ENCODE data around the gene KCNJ10.
A peak's percentile ranks its signal among the peaks of the same experiment; 100 is the strongest.
"Not testable (repeated sequence)": the region's sequence is repeated elsewhere in the genome, so short reads cannot be mapped to it uniquely, and the experiment has no call there.

Gene KCNJ10

DNA sequence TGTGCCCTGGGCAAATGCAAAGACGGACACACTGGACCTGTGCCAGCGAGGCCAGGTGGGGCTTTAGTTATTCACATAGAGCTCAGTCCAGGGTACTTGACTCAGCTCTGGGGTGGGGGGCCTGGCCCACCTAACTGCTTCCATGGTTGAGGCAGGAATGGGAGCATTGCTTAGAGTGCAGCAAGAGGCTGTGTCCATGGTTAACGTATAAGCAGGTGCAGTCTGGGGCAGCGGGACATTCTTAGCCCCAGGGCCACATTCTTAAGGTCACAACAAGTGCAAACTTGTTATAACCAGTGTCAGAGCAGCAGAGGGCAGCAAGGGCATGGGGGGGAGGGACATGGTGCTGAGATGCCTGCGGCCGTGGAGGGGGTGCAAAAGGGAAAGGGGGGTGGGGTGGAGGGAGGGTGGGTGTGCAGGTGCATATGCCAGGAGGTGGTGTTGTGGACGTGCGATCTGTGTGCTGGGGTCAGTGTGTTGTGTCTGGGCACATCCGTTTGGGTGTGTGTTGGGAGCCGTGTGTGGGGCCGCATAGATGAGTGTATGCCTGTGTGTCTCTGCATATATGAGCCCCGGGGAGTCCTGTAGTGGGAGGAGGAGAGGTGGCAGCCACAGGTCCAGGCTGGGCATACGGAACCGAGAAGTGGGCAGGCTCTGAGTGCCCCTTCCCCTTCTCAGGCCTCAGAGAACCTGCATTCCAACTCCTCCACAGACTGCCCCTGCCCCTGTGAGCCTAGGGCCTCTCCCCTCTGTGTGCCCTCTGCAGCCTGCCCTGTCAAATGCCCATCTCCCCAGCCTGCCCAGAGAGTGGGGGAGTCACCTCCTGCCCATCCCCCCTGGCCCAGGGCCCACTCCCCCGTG lies 8.4 kb downstream of the KCNJ10 start:
- DNase-seq (ENCODE audit: low read depth in 2 of 2): no peak

GRCh38 chr1:160058087-160058486 lies 11.9 kb downstream of the KCNJ10 start:
- no peak for DNase-seq (ENCODE audit: low read depth in 2 of 2)

DNA sequence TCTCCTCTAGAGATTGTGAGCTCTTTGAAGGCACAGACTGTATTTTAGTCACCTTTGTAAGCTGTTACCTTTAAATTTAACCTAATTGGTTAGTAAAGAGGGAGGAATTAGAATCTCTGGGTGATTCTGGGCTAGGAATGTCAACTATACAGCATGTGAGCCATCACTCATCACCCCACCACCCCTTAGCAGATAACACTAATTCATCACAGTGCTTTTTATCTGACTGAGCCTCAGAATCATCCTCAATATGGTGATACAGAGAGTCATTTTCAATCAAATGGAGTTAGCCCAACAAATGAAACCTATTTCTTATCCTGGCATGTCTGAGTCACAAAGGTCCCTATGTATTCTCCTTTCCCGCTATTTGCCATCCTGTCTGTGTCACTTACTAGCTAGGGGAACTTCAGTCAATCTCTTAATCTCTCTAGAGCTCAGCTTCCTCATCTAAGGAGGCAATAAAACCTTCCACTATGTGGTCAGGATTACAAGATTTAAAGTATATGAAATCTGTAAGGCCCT lies 13.3 kb downstream of the KCNJ10 start:
- DNase-seq (ENCODE audit: low read depth in 2 of 2): no peak

DNA sequence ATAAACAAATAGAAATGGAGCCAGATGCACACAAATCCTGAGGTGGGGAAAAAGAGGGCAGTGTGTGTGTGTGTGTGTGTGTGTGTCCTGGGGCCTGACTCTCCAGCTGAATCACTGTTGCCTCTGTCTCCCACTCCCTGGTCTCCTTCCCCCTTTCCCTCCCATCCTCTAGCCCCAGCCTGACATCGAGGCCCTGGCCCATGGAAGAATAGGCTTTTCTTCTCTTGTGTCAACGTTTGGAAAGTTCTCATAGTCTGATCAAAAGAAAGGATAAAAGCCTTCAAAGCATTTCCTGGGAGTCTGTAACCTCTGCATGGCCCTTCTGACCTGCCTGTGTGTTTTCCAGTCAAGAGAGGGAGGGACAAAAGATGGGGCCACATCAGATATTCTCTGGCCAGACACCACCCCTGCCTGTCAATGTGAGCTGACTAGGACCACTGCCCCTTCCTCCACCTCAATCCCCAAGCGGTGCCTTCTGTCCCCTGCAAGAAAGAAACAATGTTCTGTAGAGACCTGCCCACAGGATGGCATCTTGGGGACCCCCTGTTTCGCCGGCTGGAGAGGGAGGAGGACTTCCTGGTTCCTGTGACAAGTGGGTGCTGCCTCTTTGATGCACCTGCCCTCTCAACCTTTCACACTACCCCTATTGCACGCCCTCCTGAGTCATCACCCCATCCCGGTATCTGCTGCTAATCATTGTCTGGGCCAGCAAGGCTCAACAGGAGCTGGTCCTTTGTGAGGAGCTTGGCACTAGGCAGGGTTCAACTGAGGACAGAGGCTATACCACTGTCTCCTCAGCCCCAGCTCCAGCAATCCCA lies 16.2 kb downstream of the KCNJ10 start:
- no peak for DNase-seq (ENCODE audit: low read depth in 2 of 2)

GRCh38 chr1:160052936-160053335 lies 17.0 kb downstream of the KCNJ10 start:
- DNase-seq (ENCODE audit: low read depth in 2 of 2): no peak

DNA sequence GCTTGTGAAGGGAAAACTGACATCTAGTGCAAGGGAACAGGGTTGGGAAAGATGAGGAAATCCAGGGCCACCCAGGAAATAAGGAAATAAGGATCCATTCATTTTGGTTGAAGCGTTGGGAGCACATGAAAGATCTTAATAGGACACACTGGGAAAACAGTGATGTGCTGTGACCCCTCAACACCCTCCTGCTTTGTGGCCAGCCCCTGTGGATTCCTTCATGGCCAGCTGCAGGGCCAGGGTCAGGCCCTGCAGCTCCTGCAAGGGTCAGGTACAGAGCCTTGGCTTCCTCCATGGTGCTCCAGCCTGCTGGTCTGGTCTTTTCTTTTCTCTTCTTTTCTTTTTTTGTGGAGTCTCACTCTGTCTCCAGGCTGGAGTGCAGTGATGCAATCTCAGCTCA lies 19.3 kb downstream of the KCNJ10 start:
- DNase-seq (ENCODE audit: low read depth in 2 of 2): no peak

GRCh38 chr1:160050182-160050581 lies 19.8 kb downstream of the KCNJ10 start:
- not testable (repeated sequence) for DNase-seq (ENCODE audit: low read depth in 2 of 2)

GRCh38 chr1:160049101-160049500 lies 20.9 kb downstream of the KCNJ10 start:
- DNase-seq (ENCODE audit: low read depth in 2 of 2): no peak

GRCh38 chr1:160048335-160048734 lies 21.6 kb downstream of the KCNJ10 start:
- DNase-seq (ENCODE audit: low read depth in 2 of 2): no peak

DNA sequence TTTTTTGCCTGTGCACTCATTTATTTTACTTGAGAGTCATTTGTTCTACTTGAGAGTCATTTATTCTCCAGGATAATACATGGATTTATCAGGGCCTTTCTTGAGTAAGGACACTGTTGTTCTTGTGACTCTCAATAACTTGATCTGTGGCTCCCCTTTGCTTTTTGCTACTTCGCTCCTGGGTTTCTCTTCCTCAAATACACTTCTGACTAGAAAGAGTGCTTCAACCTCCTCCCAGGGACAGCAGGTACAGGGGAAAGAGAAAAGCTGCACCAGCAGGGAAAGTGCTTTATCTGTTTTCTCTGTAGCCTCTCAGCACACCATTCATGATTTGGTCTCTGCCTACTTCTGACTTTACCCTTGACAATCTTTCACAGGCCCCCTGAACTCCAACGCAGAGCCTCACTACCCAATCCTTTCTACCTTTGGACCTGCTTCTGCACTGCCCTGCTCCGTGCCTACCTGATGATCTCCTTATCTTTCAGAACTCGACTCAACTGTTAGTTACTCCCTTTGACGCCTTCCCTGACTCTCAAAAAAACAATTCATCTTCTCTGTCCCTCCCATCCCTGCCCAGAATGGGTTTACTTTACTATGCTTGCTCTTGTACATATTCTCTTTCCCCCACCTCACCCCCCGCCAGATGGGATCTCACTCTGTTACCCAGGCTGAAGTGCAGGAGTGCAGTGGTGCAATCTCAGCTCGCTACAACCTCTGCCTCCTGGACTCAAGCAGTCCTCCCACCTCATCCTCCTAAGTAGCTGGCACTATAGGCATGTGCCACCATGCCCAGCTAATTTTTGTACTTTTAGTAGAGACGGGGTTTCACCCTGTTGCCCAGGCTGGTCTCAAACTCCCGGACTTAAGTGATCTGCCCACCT lies 22.6 kb downstream of the KCNJ10 start:
- no peak for DNase-seq (ENCODE audit: low read depth in 2 of 2)

GRCh38 chr1:160046494-160047110 lies 23.4 kb downstream of the KCNJ10 start:
- DNase-seq (ENCODE audit: low read depth in 2 of 2): no peak

DNA sequence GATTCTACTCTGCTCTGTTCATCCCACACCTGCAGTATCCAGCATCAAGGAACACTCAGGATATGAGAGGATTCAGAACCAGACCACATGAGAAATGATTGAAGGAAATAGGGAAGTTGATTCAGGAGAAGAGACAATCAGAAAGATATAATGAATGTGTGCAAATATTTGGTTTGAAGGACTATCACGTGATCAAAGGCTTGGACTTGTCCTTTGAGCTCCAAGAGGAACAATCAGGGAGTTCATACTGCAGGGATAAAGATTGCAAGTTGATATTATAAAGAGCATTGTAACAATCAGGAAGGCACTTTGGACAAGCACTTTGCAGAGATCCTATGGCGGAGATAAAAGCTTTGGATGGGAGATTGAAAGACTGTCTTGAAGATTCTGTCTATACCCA lies 24.3 kb downstream of the KCNJ10 start:
- no peak for DNase-seq (ENCODE audit: low read depth in 2 of 2)

DNA sequence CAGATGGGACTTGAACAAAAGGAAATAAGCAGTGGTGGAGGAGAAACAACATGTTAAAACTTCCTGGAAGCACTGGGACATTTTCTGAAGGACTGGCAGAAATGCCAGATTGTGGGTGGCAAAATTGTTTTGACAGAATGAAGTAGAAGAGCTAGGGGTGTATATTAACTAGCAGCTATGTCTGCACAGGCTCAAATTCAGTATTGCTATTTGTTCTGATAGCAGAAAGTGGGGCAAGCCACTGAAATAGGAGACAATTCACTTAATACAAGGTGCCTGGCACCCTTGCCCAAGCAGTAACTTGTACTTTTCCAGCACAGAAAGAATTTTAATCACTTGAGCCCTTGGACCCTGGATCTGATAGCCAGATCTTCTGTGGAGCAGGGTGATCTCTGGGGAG lies 26.4 kb downstream of the KCNJ10 start:
- no peak for DNase-seq (ENCODE audit: low read depth in 2 of 2)

- no peak for DNase-seq (ENCODE audit: low read depth in 2 of 2)
Observed at GRCh38 chr1:160040476-160040875, 29.5 kb downstream of the KCNJ10 start.

- no peak for DNase-seq (ENCODE audit: low read depth in 2 of 2)
Observed at GRCh38 chr1:160032165-160032820, 37.7 kb downstream of the KCNJ10 start.

GRCh38 chr1:160031365-160032164 lies 38.4 kb downstream of the KCNJ10 start, which contains the start of gene PIGM:
Gene PIGM (minus strand): TSS chr1:160031990. CDS start chr1:160031739, 251 bp downstream.
- peak; percentile 80 to 84 for DNase-seq (ENCODE audit: low read depth in 2 of 2)

DNA sequence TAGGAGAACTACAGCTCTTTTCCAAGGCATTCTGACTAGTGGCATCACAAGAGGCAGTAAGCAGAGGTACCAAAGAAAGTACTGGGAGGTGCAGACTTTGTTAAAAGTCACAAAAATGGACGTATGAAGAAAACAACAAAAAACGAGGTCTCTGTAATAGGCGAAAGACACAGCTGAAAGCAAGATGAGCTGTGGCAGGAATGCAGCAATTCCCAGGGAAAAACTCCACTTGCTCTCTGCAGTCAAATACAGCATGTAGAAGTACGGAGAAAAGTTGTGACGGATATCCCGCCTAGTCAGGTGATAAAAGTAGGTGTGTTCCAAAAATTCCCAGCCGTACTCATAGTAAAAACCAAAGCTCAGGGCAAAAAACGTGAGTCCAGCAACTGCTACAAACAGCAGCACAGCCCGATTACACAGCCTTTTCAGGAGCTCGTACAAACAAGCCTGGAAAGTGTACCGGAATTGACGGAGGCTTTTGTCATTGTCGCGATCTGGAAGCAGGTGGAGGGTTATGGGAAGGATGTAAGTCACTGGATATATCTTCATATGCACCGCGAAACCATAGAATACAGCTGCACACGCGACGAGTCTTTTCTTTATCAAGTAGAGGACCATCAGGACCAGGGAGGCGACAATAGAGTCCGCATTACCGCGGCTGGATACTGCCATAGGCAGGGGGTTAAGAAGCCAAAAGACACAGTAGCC lies 39.1 kb downstream of the KCNJ10 start:
- no peak for DNase-seq (ENCODE audit: low read depth in 2 of 2)

GRCh38 chr1:160028426-160028825 lies 41.5 kb downstream of the KCNJ10 start:
- no peak for DNase-seq (ENCODE audit: low read depth in 2 of 2)

- no peak for DNase-seq (ENCODE audit: low read depth in 2 of 2)
Observed at GRCh38 chr1:160025314-160025713, 44.6 kb downstream of the KCNJ10 start.
